ENCODE results near the gene MMP24OS.

The MMP24OS gene

DNA sequence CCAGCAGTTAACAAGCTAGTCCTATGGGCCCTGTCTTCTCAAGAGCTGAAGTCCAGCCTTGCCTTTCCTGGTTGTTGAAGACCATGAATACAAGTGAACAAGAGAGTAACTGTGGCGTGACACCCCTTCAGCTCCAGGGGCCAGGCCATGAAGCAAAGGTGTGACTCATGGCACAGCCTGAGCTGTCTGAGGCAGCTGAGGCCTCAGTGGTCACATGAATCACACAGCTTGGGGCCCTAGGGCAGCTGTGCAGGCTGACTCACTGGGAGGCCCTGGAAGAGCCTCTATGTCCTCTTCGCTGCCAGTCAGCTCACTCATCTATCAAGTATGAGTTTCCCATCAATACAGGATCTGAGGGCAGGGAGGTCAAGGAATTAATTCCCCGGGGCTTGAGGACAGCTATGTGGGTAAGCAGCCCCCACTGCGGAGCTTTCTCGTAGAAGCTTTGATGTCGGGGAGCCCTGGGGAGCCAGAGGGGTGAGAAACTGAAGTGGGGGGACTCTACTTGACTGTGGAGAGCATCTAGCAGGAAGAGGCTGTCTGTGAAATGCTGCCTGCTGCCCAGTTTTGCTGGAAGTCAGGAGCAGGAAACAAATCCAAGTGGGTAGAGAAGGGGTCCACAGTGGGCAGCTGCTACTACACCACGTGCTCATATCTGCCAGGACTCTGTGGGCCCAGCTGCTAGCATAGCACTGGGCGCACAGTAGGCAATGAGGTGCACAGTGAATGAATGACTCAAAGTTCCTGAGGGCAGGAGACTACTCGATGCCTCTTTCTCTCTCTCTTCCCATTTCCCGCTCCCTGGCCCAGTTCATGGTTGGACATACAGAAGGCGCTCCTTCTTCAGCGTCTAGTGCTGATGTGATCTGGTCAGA is 28.0 kb upstream of the MMP24OS start:
- peak; percentile 21 to 48 for DNase-seq

DNA sequence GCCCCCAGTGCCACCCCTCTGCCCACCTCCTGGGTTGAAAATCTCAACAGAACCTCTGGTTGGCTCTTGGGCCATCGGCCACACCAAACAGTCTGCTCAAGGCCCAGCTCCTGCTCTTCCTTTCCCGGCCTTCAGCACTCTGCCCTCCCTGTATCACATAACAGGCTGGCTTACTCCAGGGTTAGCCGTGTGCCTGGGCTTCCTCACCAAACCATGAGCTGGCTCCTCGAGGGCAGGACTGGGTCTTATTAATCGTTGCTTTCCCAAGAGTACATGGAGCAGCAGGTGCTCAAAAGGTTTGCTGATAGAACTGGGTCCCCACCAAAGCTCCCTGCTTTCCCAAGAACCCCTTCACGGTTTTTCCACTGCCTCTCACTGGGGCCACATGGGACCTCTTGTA is 27.0 kb upstream of the MMP24OS start:
- no peak for DNase-seq

DNA sequence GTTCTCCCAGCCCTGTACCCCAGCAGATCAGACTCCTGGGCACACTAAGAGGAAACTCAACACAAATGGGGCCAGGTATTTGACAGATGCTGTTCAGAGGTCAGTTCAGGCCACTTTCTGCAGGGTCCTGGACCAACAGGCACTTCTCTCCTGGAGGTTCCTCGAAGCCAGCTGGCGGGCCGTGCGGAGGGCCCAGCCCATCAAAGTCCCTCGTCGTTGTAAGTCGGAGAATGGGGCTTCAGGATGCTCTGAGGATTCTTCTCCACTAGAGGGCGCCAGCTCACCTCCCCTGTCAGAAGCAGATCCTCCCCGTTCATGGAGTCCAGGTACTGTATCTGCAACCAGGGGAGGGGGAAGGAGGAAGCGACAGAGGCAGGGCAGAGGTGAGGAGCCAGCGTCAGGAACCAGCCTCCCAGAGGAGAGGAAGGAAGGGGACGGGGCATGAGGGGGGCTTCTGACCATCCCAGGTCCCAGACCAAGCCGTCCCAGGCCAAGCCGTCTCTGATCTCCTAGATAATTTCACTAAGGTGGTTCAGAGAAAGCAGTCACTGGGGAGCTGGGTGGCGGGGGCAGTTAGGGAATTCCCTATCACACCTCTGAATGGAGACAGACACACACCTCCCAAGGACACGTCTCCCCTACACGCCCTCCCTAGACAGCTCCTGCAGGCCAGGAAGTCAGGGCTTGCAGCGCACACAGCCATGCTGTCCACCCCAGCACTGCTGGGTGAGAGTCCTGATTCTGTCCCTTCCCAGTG is 26.0 kb upstream of the MMP24OS start:
- peak; percentile 45 to 76 for DNase-seq

GRCh38 chr20:35303382-35303734 is 25.4 kb upstream of the MMP24OS start:
- DNase-seq = no peak

- no peak for DNase-seq
Measured at GRCh38 chr20:35302421-35303335, 24.8 kb upstream of the MMP24OS start.

GRCh38 chr20:35301426-35301825 is 23.5 kb upstream of the MMP24OS start:
- DNase-seq = no peak

DNA sequence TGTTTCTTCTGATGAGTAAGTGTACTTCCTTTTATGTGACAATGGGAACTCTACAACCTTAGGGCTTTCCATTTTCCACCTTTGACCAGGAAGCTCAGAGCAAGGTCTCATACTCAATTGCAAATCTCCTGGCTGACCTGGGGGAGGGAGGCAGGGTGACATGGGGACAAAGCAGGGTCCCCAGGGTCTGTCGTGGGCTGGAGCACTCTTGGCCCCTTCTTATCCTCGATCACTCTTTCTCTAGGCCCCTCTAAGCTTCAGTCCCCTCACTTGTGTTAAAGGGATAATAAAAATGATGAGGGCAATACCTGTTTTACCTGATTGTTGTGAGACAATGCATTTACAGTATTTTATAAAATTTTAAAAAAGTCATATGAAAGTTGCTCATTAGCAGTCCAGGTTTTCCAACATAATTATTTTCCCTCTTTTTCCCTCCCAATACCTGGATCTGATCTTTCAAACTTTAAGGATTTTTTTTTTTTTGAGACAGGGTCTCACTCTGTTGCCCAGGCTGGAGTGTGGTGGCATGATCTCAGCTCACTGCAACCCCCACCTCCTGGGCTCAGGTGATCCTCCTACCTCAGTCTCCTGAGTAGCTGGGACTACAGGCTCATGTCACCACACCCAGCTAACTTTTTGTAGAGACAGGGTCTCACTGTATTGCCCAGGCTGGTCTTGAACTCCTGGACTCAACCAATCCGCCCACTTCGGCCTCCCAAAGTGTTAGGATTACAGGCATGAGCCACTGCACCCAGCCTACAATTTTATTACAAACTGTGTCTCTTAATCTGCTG is 22.7 kb upstream of the MMP24OS start:
- DNase-seq = no peak

- DNase-seq = no peak
Measured at GRCh38 chr20:35299780-35300179, 21.9 kb upstream of the MMP24OS start.

GRCh38 chr20:35298264-35298663 is 20.3 kb upstream of the MMP24OS start:
- no peak for DNase-seq

GRCh38 chr20:35297740-35298139 is 19.8 kb upstream of the MMP24OS start:
- DNase-seq = no peak

- DNase-seq = no peak
Measured at GRCh38 chr20:35297155-35297554, 19.2 kb upstream of the MMP24OS start.

DNA sequence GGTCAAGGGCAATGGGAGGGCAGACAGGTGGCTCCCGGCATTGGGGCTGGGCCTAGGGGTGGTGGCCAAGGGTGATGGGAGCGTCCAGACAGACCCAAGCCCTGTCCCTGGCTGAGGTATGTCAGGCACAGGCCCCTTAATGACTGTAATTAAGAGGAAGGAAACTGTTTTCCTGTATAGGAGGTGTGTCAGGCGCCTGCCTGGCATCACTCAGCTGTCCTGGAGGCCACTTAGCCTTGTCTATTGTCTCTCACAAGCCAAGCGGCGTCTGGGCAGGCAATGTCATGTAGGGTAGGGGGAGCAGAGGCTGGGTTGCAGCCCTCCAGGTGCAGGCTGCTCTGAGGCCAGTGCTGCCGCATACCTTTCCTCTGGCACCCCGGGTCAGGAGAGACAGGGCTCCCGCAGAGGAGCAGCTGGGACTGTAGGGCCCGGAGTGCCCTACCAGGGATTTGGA is 18.2 kb upstream of the MMP24OS start:
- no peak for DNase-seq

DNA sequence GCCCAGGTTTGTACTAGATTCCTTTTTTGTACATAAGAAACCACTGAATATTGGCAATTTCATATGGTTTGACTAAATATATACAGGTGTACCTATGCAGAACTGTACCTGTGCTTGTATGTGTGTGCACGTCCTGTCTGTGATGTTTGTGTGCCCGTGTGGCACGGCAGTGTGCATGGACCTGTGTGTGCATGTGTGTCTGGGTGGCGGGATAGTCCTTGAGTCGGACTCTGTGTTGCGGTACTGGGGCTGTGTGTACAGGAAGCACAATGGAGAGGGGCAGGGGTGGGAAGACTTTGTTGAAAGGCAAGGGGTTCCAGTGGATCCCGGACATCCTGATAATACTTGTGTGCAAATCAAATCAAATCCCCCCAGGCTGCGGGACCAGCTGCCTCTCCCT is 17.8 kb upstream of the MMP24OS start:
- no peak for DNase-seq

DNA sequence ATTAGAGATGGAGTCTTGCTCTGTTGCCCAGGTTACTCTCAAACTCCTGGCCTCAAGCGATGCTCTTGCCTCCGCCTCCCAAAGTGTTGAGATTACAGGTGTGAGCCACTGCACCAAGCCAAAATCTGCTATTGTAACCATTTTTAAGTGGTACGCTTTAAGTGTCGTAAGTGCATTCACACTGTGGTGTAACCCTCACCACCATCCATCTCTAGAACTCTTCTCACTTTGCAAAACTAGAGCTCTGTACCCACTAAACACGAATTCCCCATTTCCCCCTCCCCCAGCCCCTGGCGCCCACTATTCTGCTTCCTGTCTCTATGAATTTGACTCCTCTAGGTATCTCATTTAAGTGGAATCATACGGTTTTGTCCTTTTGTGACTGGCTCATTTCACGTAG is 17.1 kb upstream of the MMP24OS start:
- no peak for DNase-seq

GRCh38 chr20:35294293-35294685 is 16.4 kb upstream of the MMP24OS start:
- DNase-seq = no peak

DNA sequence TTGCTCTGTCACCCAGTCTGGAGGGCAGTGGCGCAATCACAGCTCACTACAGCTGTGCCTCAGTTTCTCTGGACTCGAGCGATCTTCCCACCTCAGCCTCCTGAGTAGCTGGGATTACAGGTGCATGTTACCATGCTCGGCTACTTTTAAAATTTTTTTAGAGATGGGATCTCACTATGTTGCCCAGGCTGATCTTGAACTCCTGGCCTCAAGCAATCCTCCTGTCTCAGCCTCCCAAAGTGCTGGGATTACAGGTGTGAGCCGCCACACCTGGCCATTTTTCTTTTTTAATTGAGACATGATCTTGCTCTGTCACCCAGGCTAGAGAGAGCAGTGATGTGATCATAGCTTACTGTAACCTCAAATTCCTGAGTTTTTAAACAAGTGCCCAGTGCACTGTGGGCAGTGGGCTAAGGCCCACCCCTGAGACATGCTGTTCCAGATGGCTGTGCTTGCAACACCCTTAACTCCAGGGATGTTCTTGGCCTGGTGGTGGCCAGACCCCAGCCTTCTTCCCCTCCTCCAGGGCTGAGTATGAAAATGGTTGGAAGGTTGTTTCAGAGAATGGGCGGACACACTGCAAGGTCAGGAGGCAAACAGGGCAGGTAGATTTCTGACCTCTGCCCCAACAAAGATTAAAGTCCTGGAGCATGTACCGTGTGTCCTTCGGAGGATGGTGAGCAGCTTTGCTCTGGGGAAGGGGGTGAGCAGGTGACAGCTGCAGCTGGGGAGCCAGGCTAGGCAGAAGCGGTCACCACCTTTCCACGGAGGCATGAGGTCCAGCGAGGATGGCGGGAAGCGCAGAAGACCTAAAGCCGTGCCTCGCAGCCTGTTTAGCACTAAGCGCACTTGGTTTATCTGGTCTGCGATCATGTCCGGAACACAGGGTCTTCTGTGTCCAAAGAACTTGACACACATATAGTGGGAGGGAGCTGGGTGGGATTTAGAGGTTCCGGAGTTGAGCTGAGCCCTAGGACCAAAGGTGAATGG is 15.7 kb upstream of the MMP24OS start:
- no peak for DNase-seq

- no peak for DNase-seq
Measured at GRCh38 chr20:35292504-35293285, 14.8 kb upstream of the MMP24OS start.

GRCh38 chr20:35291654-35292503 is 14.0 kb upstream of the MMP24OS start, which contains the start of gene FAM83C:
Gene FAM83C (minus strand): TSS chr20:35292425. CDS start chr20:35292304, 121 bp downstream.
- no peak for DNase-seq

DNA sequence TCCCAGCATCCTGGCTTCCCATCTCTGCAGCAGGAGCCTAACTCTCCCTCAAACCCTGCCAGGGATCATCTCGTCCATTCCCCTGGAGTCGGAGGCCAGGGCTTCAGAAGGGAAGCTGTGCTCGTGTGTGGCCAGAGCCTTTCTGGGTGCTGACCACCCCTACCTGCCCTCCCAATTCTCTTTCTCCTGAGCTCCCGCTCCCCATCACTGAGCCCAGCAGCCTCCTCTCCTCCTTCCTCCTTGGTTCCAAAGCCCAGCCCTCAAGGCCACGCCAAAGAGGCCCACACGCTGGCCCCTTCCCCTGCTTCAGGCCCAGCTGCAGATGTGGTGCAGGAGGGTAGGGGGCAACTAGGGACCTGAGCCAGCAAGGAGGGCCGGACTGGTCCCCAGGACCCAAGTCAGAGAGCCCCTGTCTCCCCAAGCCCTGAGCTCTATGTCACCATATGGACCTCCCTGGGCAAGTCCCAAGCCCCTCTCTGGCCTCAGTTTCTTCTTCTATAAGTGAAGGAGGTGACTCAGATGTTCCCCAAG is 13.0 kb upstream of the MMP24OS start:
- DNase-seq = no peak

Measured in bone marrow (tissue), 2 donors.